ENCODE data around the gene PTPRG. TPM values are rescaled to one million over a fixed set of nuclear protein-coding genes. Genes with fewer than 3 reads are reported as not detected.

Gene PTPRG
- total and polyA plus RNA-seq, 10 of the 15 experiments (the other 5 are each of a cell fraction or from before 2014, with no cell fraction given): 0.29 to 20.7 (median 1.4) TPM

DNA sequence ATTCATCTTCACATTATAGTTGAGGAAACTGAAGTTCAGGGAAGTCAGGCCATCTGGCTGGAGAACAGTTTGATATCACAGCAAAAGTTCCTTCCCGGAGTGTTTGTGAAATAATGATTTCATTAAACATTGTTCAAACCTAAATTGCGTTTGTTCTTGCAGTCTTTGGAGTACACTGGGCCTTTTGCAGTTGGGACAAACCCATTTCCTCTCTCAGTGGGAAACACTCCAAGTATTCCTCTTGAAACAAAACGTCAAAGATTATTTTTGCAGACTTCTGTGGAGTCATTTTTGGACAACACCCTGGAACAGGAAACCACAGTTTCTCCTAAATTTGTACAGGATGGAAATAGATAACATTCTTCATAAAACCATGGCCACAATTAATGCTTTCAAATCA lies 287.5 kb downstream of the PTPRG start (continued):
- TF ChIP-seq, protein P1, sequence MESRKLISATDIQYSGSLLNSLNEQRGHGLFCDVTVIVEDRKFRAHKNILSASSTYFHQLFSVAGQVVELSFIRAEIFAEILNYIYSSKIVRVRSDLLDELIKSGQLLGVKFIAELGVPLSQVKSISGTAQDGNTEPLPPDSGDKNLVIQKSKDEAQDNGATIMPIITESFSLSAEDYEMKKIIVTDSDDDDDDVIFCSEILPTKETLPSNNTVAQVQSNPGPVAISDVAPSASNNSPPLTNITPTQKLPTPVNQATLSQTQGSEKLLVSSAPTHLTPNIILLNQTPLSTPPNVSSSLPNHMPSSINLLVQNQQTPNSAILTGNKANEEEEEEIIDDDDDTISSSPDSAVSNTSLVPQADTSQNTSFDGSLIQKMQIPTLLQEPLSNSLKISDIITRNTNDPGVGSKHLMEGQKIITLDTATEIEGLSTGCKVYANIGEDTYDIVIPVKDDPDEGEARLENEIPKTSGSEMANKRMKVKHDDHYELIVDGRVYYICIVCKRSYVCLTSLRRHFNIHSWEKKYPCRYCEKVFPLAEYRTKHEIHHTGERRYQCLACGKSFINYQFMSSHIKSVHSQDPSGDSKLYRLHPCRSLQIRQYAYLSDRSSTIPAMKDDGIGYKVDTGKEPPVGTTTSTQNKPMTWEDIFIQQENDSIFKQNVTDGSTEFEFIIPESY (IDR thresholded peaks at IDR 0.05): no peak

DNA sequence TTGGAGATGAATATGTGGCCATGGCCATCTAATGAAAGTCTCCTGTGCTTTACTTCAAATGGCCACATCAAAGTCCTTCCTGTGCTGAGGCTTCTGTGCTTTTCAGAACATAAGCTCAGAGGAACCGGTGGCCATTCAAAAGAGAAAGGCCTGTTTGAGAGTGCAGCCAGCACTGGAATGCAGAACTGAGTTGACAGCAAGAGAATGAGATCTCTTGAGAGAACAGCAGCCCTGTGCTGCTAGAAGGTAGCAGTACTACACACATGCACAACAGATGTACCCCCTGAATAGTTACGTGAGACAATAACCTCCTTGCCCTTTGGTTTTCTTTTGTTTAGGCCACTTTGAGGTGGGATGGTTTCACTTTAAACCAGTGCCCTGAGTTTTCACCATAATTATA lies 292.5 kb downstream of the PTPRG start:
- H3K9ac ChIP-seq (ENCODE audit: control insufficient read depth, insufficient read depth, low read length): no peak overlapping the region
- ATAC-seq (peak; percentile 55), FAIRE-seq (no peak), DNase-seq (ENCODE audit: low read depth, low spot score) (no peak)
- H3K79me2 ChIP-seq (ENCODE audit: control insufficient read depth, insufficient read depth, low read length): no peaks in the 10 kb centered on the region
- in situ Hi-C loops (cut with MboI) (loop anchor here (5.0 kb wide), 1 partner anchor 333 kb away; no protein-coding TSS in a partner anchor), intact Hi-C loops (cut with micrococcal nuclease; ENCODE audit: unreplicated experiment) (loop anchor here (10.0 kb wide), 1 partner anchor 289 kb away; the partner anchor contains the start of gene PTPRG)
- no peaks in the 10 kb centered on the region for H3K36me3 ChIP-seq (ENCODE audit: control insufficient read depth in 2 of 2, insufficient read depth in 2 of 2, low read length in 1 of 2)
- no peak overlapping the region for H3K4me3 ChIP-seq
- H3K27me3 ChIP-seq (replicated peaks in 1 of 2; ENCODE audit: control insufficient read depth in 2 of 2, insufficient read depth in 2 of 2, low read length in 1 of 2): peaks cover 0 to 3% of the 10 kb centered on the region in 2 experiments; a peak in 1 of 4 replicates
- no peaks in the 10 kb centered on the region for H3K9me3 ChIP-seq (replicated peaks; ENCODE audit: control insufficient read depth, insufficient read depth, low read length)
- POLR2A ChIA-PET: interaction anchor here (1.0 kb wide), 1 partner anchor 10 kb away, joined by 4 read pairs; no protein-coding TSS in a partner anchor
- RAD21 ChIA-PET (ENCODE audit: unreplicated experiment): interaction anchor here (0.8 to 9.0 kb wide), 6 partner anchors 15 to 335 kb away, joined by 3 to 113 read pairs (median 4); no protein-coding TSS in a partner anchor
- CTCF ChIA-PET: interaction anchor here (0.6 to 13.5 kb wide), 10 partner anchors 7 to 359 kb away, joined by 3 to 198 read pairs (median 4); partner anchors contain the start of gene PTPRG
- H2AFZ ChIP-seq (ENCODE audit: control insufficient read depth, low read depth, low read length): no peak overlapping the region
- no peak overlapping the region for H3K27ac ChIP-seq (ENCODE audit: control insufficient read depth, insufficient read depth)
- no TSS peak for BruUV-seq (replicated peaks)
- H4K20me1 ChIP-seq (ENCODE audit: control insufficient read depth, insufficient read depth): no peaks in the 10 kb centered on the region
- SMC1A ChIA-PET (ENCODE audit: uncharacterized antibody, unreplicated experiment): interaction anchor here (0.6 to 12.5 kb wide), 15 partner anchors 12 to 339 kb away, joined by 3 to 138 read pairs (median 4); no protein-coding TSS in a partner anchor
- WGBS (ENCODE audit: insufficient coverage, insufficient replicate concordance, low lambda C conversion rate, missing lambda C conversion rate): 28% methylated on average over 2 of the region's 2 CpGs
- H3K4me2 ChIP-seq (ENCODE audit: control insufficient read depth, insufficient read depth): no peak overlapping the region
- H3K4me1 ChIP-seq (ENCODE audit: control insufficient read depth, insufficient read depth, low read length): no peaks in the 10 kb centered on the region
- TF ChIP-seq YBX1 (IDR thresholded peaks at IDR 0.05): no peak
- no peak for TF ChIP-seq NFYA (IDR thresholded peaks at IDR 0.05; ENCODE audit: borderline replicate concordance, low read depth, low read length)
- no peak for TF ChIP-seq SUZ12 (IDR thresholded peaks at IDR 0.05; ENCODE audit: unreplicated experiment)
- TF ChIP-seq, protein P2, sequence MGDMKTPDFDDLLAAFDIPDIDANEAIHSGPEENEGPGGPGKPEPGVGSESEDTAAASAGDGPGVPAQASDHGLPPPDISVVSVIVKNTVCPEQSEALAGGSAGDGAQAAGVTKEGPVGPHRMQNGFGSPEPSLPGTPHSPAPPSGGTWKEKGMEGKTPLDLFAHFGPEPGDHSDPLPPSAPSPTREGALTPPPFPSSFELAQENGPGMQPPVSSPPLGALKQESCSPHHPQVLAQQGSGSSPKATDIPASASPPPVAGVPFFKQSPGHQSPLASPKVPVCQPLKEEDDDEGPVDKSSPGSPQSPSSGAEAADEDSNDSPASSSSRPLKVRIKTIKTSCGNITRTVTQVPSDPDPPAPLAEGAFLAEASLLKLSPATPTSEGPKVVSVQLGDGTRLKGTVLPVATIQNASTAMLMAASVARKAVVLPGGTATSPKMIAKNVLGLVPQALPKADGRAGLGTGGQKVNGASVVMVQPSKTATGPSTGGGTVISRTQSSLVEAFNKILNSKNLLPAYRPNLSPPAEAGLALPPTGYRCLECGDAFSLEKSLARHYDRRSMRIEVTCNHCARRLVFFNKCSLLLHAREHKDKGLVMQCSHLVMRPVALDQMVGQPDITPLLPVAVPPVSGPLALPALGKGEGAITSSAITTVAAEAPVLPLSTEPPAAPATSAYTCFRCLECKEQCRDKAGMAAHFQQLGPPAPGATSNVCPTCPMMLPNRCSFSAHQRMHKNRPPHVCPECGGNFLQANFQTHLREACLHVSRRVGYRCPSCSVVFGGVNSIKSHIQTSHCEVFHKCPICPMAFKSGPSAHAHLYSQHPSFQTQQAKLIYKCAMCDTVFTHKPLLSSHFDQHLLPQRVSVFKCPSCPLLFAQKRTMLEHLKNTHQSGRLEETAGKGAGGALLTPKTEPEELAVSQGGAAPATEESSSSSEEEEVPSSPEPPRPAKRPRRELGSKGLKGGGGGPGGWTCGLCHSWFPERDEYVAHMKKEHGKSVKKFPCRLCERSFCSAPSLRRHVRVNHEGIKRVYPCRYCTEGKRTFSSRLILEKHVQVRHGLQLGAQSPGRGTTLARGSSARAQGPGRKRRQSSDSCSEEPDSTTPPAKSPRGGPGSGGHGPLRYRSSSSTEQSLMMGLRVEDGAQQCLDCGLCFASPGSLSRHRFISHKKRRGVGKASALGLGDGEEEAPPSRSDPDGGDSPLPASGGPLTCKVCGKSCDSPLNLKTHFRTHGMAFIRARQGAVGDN (IDR thresholded peaks at IDR 0.05): no peak
- no peak for TF ChIP-seq HCFC1 (IDR thresholded peaks at IDR 0.05; ENCODE audit: low read length)
- TF ChIP-seq, protein P3, sequence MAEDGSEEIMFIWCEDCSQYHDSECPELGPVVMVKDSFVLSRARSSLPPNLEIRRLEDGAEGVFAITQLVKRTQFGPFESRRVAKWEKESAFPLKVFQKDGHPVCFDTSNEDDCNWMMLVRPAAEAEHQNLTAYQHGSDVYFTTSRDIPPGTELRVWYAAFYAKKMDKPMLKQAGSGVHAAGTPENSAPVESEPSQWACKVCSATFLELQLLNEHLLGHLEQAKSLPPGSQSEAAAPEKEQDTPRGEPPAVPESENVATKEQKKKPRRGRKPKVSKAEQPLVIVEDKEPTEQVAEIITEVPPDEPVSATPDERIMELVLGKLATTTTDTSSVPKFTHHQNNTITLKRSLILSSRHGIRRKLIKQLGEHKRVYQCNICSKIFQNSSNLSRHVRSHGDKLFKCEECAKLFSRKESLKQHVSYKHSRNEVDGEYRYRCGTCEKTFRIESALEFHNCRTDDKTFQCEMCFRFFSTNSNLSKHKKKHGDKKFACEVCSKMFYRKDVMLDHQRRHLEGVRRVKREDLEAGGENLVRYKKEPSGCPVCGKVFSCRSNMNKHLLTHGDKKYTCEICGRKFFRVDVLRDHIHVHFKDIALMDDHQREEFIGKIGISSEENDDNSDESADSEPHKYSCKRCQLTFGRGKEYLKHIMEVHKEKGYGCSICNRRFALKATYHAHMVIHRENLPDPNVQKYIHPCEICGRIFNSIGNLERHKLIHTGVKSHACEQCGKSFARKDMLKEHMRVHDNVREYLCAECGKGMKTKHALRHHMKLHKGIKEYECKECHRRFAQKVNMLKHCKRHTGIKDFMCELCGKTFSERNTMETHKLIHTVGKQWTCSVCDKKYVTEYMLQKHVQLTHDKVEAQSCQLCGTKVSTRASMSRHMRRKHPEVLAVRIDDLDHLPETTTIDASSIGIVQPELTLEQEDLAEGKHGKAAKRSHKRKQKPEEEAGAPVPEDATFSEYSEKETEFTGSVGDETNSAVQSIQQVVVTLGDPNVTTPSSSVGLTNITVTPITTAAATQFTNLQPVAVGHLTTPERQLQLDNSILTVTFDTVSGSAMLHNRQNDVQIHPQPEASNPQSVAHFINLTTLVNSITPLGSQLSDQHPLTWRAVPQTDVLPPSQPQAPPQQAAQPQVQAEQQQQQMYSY (CRISPR knock-in tag; IDR thresholded peaks at IDR 0.05): no peak
- TF ChIP-seq CHD2 (IDR thresholded peaks at IDR 0.05; ENCODE audit: borderline replicate concordance, low read depth, low read length): no peak
- TF ChIP-seq ZZZ3 (IDR thresholded peaks at IDR 0.05; ENCODE audit: control insufficient read depth, insufficient read length, low read depth): no peak
- TF ChIP-seq ESRRA (IDR thresholded peaks at IDR 0.05; ENCODE audit: low read length): no peak
- TF ChIP-seq ASH2L (IDR thresholded peaks at IDR 0.05; ENCODE audit: borderline replicate concordance, low read depth): no peak
- TF ChIP-seq SMARCA5 (IDR thresholded peaks at IDR 0.05): no peak
- no peak for TF ChIP-seq TCF7 (IDR thresholded peaks at IDR 0.05; ENCODE audit: borderline replicate concordance)
